ENCODE results near the gene TMEM233.

Gene TMEM233
- total RNA-seq, result 0 reads per million in 2 donors

DNA sequence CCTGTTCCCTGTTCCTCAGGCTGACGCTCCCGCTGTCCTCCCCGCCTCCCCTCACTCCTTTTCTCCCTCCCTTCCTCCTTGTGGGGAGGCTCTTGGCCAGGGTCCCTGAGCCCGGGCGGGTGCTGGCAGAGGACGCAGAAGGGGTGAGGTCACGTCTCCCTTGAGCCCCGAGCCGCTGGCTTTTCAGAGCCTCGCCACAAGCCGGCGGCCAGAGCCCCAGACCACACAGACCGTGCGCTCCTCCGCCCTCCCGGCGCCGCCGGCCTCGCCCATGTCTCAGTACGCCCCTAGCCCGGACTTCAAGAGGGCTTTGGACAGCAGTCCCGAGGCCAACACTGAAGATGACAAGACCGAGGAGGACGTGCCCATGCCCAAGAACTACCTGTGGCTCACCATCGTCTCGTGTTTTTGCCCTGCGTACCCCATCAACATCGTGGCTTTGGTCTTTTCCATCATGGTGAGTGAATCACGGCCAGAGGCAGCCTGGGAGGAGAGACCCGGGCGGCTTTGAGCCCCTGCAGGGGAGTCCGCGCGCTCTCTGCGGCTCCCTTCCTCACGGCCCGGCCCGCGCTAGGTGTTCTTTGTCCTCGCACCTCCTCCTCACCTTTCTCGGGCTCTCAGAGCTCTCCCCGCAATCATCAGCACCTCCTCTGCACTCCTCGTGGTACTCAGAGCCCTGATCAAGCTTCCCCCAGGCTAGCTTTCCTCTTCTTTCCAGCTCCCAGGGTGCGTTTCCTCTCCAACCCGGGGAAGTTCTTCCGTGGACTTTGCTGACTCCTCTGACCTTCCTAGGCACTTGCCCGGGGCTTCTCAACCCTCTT lies at the start of gene TMEM233:
Gene TMEM233 (plus strand): TSS at position 197 of the 821 bp plus-strand sequence. CDS start 75 bp downstream, at position 272.
- DNase-seq, result no peak

- no peak for DNase-seq
Measured at GRCh38 chr12:119544765-119545625, 48.6 kb upstream of the TMEM233 start.

DNA sequence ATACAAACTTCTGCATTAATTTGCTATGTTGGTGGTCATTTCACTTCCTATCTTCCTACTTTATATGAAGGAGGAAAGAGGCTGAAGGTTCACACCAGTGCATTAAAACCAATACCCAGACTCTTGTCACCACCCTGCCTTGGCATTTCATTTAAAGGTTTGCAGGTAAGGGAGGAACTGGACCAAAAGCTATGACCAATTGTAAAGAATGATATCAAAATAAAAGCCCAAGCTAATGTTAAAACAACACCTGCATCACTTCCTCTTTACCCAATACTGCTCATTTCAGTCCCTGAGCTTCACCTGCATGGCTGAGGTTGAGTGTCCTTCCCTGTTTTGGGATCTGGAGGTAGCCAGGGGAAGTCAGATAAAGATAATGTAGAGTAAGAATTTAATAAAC lies 47.2 kb upstream of the TMEM233 start:
- DNase-seq, result no peak

GRCh38 chr12:119547001-119547400 lies 46.6 kb upstream of the TMEM233 start:
- DNase-seq, result no peak

- DNase-seq, result no peak
Measured at GRCh38 chr12:119556854-119557253, 36.7 kb upstream of the TMEM233 start.

DNA sequence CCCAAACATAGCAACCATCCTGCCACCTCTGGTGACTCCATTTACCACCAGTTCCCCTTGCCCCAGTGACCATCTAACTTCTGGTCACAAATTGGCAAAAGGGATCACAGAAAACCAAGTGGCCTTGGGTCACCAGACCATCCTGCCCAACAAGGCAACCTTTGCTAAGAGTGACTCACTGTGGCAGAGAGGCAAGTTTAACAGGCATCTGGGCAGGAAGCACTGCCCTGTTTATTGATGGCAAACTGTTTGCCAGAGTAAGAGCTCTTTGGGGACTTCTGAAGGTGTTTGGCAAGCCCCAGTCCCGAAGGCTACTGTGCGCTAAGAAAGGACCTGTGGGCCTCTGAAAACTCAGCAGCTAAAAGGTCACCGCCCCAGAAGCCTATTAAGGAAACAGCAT lies 28.2 kb upstream of the TMEM233 start:
- DNase-seq, result no peak

GRCh38 chr12:119570771-119571170 lies 22.8 kb upstream of the TMEM233 start:
- no peak for DNase-seq

DNA sequence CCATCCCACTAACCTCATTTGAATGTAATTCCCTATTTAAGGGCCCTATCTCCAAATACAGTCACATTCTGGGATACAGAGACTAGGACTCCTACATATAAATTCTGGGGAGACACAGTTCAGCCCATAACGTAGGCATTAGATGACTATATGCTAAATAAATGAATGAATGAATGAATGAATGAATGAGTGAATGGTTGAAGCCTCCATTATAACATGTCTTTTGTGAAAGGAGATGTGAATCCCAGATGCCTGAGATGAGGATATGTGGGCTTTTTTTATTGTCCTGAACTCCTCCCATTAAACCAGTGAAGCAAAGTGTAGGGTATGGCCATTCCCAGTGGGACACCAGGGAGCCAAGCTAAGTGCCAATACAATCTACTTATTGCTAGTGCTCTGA lies 20.5 kb upstream of the TMEM233 start:
- no peak for DNase-seq

DNA sequence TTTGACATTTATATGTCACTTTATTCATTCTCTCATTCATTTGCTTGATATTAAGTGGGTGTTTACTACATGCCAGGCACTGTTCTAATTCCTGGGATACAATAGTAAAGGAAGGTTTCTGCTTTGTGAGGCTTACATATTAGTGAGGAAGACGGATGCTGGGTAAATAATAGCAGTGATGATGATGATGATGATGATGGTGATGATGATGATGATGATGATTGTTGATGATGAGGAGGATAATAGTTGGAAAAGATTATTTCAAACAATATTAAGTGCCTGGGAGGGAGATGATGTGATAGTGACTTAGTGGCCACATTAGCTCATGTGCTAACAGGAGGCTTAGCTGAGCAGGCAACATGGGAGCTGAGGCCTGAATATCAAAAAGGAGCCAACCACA lies 19.3 kb upstream of the TMEM233 start:
- DNase-seq, result no peak

DNA sequence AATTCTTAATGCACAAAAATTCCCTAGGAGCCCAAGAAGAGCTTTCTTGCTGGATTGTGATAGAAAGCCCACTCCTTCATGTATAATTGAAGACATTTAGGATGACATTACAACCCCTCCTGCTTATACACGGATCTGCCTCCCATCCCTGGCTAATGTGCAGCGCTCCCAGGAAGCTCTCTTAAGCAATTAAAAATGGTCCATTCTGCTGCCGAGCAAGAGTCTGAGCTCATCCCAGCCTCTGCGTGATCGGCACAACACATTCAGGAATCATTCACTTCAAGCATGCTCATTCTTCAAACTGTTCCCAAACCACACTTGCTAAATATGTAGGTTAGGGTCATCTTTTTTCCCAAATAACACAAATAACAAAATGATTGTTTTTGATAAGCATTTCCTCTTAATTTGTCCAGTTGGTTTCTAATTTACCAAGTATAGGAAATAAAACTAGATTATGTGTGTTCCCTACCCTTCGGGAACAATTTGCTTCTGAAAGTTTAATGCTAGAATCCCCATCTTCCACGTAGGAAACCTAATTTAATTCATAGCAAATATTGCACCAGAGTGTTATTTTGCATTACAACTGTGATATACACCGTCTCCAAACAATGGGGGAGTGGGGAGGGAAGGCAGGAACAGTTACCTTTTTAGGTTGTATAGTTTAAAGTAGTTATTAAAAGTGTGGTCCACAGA lies 17.3 kb upstream of the TMEM233 start:
- DNase-seq, result no peak

- no peak for DNase-seq
Measured at GRCh38 chr12:119576915-119577314, 16.7 kb upstream of the TMEM233 start.

DNA sequence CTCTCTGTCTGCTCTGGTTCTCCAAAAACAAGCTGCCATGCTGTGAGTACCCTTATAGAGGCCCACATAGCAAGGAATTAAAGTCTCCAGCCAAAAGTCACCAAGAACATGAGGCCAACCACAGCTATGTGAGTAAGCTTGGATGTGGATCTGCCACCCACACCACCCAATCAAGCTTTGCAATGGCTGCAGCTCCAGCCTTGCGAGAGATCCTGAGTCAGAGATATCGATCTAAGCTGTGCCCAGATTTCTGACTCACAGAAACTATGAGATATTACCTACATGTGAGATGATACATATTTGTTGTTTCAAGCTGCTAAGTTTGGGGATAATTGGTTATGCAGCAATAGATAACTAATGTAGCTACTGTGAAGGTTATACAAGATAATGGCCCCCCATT lies 15.5 kb upstream of the TMEM233 start:
- no peak for DNase-seq

DNA sequence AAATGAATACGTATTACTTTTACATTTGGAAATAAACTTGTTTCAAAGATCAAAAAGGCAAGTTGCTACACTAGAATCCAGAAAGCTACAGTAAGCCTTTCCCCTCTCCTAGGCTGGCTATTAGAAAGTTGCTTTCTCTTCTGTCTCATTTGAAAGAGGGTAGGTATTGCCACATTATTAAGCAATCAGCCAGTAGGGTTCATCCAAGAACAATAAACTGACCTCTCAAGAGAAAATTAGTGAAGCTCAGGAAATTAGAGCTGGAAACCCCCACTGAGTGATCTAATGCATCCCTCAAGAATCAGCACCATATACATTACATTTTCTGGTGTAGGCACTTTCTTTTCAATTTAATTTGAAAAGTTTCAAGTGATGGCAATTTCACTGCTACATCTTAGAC lies 4.5 kb upstream of the TMEM233 start:
- no peak for DNase-seq

GRCh38 chr12:119589634-119590033 lies 3.9 kb upstream of the TMEM233 start:
- DNase-seq, result no peak

DNA sequence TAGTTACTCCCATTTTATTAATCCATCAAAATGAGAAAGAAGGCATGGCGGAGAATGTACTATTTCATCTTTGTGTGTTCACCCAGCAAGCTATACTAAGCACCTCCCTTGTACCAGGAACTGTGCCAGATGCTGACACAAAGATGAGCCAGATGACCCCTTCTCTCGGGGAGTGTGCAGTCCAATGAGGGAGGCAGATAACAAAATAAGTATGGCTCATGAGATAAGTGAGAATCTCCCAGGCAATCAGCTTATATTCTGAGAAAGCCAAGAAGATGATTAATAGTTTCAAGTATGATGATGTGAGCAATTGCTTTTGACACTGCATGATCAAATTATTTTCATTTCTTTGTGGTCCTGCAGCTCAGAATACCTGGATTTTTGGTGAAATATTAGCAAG lies 1.3 kb upstream of the TMEM233 start:
- no peak for DNase-seq

- DNase-seq, result no peak
Measured at GRCh38 chr12:119594399-119594730, 791 bp downstream of the TMEM233 start.

DNA sequence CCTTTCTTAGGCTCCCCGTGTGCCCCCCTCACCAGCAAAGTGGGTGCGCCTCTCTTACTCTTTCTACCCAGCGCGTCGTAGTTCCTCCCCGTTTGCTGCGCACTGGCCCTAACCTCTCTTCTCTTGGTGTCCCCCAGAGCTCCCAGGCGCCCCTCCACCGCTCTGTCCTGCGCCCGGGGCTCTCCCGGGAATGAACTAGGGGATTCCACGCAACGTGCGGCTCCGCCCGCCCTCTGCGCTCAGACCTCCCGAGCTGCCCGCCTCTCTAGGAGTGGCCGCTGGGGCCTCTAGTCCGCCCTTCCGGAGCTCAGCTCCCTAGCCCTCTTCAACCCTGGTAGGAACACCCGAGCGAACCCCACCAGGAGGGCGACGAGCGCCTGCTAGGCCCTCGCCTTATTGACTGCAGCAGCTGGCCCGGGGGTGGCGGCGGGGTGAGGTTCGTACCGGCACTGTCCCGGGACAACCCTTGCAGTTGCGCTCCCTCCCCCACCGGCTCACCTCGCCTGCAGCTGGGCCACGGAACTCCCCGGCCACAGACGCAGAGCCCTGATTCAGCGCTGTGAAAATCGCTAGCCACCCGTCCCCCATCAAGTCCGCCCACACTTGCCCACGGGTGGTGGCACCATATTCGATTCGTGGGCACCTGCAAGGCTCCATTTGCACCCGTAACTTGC lies 1.3 kb downstream of the TMEM233 start:
- no peak for DNase-seq

DNA sequence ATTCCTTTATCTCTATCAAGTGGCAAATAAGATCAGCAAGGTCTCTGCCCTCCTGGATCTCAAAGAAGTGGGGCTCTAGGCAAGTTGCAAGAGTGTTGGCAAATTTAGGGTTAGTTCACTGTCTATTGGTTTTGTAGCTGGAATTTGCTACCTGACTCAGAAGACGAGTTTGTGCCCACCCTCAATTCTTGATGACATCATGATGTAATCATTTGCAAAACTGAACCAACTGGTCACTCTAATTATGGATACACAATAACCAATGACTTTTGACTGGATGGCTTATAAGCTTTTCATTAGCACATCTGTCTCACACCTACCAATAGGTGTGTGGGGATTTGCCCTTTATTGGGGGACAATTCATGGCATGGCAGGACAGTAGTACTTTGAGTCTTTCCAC lies 4.6 kb downstream of the TMEM233 start:
- no peak for DNase-seq

DNA sequence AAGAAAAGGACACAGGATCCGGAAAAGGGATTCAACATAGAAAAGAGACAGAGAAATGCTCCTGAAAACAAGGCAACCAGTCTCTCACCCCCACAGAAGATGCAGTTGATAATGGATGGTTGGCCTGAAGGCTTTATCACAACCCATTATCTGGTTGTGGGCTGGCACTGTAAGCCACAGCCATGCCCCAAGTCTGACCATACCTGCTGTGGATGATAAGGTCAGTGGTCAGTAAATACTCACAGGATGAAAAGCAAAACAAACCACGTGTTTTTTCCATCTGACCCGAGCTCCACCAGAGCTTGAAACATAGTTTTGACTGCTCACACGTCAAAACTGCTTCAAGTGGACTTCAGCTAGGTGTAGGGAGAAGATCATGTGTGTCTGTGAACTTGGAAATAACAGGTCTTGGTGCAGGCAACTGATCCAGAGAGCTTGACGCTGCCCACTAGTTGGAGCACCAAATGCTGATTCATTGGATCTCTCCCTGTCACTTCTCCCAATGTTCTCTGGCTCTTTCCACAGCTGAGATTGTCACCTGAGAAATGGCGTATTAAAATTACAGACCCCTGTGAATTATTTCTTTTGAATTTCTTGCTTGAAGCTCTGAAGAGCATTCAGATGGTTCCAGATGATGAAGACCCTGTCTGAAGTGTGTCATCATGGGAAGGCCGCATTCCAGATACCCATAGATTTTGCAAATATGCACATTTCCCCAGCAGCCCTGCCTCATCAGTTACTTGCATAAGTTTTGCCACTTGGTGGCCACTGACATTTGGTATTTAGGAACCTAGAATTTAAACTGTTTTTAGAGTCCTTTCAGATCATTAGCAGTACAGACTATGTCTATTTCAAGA lies 8.5 kb downstream of the TMEM233 start:
- no peak for DNase-seq

DNA sequence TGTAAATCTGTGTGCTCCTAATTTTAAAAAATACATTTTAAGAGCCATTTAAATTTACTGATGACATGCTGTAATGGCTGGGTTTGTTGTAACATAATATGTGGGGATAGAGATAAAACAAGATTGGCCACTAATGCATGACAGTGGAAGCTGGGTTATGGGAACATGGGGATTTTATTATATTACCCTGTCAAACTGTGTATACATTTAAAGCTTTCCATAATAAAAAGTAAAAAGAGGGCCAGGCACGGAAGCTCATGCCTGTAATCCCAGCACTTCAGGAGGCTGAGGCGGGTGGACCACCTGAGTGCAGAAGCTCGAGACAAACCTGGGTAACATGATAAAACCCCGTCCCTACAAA lies 9.1 kb downstream of the TMEM233 start:
- DNase-seq, result no peak

- no peak for DNase-seq
Measured at GRCh38 chr12:119603767-119604166, 10.2 kb downstream of the TMEM233 start.

GRCh38 chr12:119609358-119609757 lies 15.8 kb downstream of the TMEM233 start:
- no peak for DNase-seq

Measured in activated gamma-delta T cell (primary cell).